SK-N-SH (cell line): ENCODE measurements around the gene ALDH1L2. TPM values are rescaled to one million over a fixed set of nuclear protein-coding genes. Genes with fewer than 3 reads are reported as not detected.

Experiments
- CTCF ChIA-PET: fragments of 300-600, 350-600 bp; formaldehyde crosslinking; extraction: SDS; loops from one replicate; lab custom pipeline; 2021; lab: Yijun Ruan, JAX
- POLR2A ChIA-PET: fragments of 350-600 bp; sonication (Branson Sonifier 250); formaldehyde crosslinking; extraction: SDS; loops from one replicate; lab custom pipeline; 2020; ENCODE audit warnings: antibody characterized with exemption, inconsistent platforms; lab: Yijun Ruan, JAX
- DNase-seq: peaks from one replicate; pipeline ENCODE4 v3.0.0; 2012
- H2AFZ ChIP-seq: fragments of 200-600 bp; sonication (generic); 2 replicates; pipeline ENCODE4 v1.8.1; 2016; ENCODE audit warnings: antibody characterized with exemption, mild to moderate bottlenecking, low read depth
- H3F3A ChIP-seq: fragments of 200-600 bp; sonication (generic); replicated peaks from 2 replicates; pipeline ENCODE3; 2016; ENCODE audit warnings: antibody characterized with exemption, mild to moderate bottlenecking; ENCODE audit not compliant: insufficient read depth
- H3K27ac ChIP-seq, 2 experiments: fragments of 200-500 bp in 1 of 2; fragments of 200-600 bp in 1 of 2; sonication (Bioruptor generic) in 1 of 2; sonication (generic), shearing (Covaris generic) in 1 of 2; 2 replicates each; pipeline versions ENCODE4 v1.5.1 to v1.6.1; 2014 to 2016; ENCODE audit warnings: low read depth in 2 of 2, inconsistent platforms in 1 of 2, low read length in 1 of 2, mild to moderate bottlenecking in 1 of 2, mixed read lengths in 1 of 2
- H3K27me3 ChIP-seq: fragments of 200-600 bp; sonication (generic), shearing (Covaris generic); 2 replicates; pipeline ENCODE4 v1.6.1; 2016; ENCODE audit warnings: mixed run types; ENCODE audit not compliant: insufficient read depth
- H3K36me3 ChIP-seq, 2 experiments: fragments of 200-500 bp in 1 of 2; fragments of 200-600 bp in 1 of 2; sonication (Bioruptor generic) in 1 of 2; sonication (generic) in 1 of 2; replicated peaks in 1 of 2; 2 replicates each; pipeline versions ENCODE3 to v1.5.1; 2014 to 2016; ENCODE audit warnings: low read length in 1 of 2, mild to moderate bottlenecking in 1 of 2; ENCODE audit not compliant: insufficient read depth in 2 of 2, control insufficient read depth in 1 of 2
- H3K4me1 ChIP-seq, 2 experiments: fragments of 200-500 bp in 1 of 2; fragments of 200-600 bp in 1 of 2; sonication (Bioruptor generic) in 1 of 2; sonication (generic), shearing (Covaris generic) in 1 of 2; 2 replicates each; pipeline versions ENCODE4 v1.5.1 to v1.6.1; 2014 to 2016; ENCODE audit warnings: low read depth in 1 of 2, low read length in 1 of 2, mixed run types in 1 of 2; ENCODE audit not compliant: insufficient read depth in 2 of 2, control insufficient read depth in 1 of 2
- H3K4me2 ChIP-seq: fragments of 200-600 bp; sonication (generic), shearing (Covaris generic); 2 replicates; pipeline ENCODE4 v1.6.1; 2017; ENCODE audit warnings: mixed run types
- H3K4me3 ChIP-seq, 2 experiments: fragments of 200-500 bp in 1 of 2; fragments of 200-600 bp in 1 of 2; sonication (Bioruptor generic) in 1 of 2; sonication (generic), shearing (Covaris generic) in 1 of 2; 2 replicates each; pipeline versions ENCODE4 v1.5.1 to v1.8.1; 2014 to 2016; ENCODE audit warnings: low read depth in 2 of 2, inconsistent platforms in 1 of 2, low read length in 1 of 2, mild to moderate bottlenecking in 1 of 2, mixed read lengths in 1 of 2, moderate library complexity in 1 of 2
- H3K79me2 ChIP-seq: fragments of 200-600 bp; sonication (generic); 2 replicates; pipeline ENCODE4 v1.8.1; 2017; ENCODE audit warnings: mild to moderate bottlenecking; ENCODE audit not compliant: insufficient read depth
- H3K9ac ChIP-seq: fragments of 200-600 bp; sonication (generic); 2 replicates; pipeline ENCODE4 v1.6.1; 2017; ENCODE audit warnings: mixed run types
- H3K9me2 ChIP-seq: fragments of 200-600 bp; sonication (generic); 2 replicates; pipeline ENCODE4 v1.6.1; 2017; ENCODE audit warnings: mixed run types
- H3K9me3 ChIP-seq: fragments of 200-600 bp; sonication (generic); 2 replicates; pipeline ENCODE4 v1.6.1; 2017; ENCODE audit warnings: mixed run types, mild to moderate bottlenecking, moderate library complexity
- H4K20me1 ChIP-seq: fragments of 200-600 bp; sonication (generic); 2 replicates; pipeline ENCODE4 v1.6.1; 2017; ENCODE audit warnings: mild to moderate bottlenecking, mixed run types; ENCODE audit not compliant: insufficient read depth
- CHD2 ChIP-seq: fragments of 150-350 bp; IDR thresholded peaks from 2 replicates; pipeline ENCODE4 v1.6.1; 2018; ENCODE audit warnings: low read length; ENCODE audit not compliant: partially characterized antibody
- ELF1 ChIP-seq: IDR thresholded peaks from 2 replicates; pipeline ENCODE4 v1.4.0; 2012
- EP300 ChIP-seq, 2 experiments: IDR thresholded peaks; 2 replicates each; pipeline versions ENCODE4 v1.4.0 to v1.6.1; 2012; ENCODE audit warnings: borderline replicate concordance in 1 of 2, low read depth in 1 of 2, low read length in 1 of 2
- GABPA ChIP-seq: IDR thresholded peaks from 2 replicates; pipeline ENCODE4 v1.4.0; 2012; ENCODE audit warnings: low read depth, mild to moderate bottlenecking
- GATA2 ChIP-seq: sonication (generic); formaldehyde crosslinking; IDR thresholded peaks from 2 replicates; pipeline ENCODE4 v1.5.0; 2020; ENCODE audit warnings: mild to moderate bottlenecking, missing genetic modification reagents
- JUND ChIP-seq: IDR thresholded peaks from 2 replicates; pipeline ENCODE4 v1.4.0; 2012
- MEF2A ChIP-seq: IDR thresholded peaks from 2 replicates; pipeline ENCODE4 v1.4.0; 2012; ENCODE audit warnings: low read depth, borderline replicate concordance
- NFIC ChIP-seq: IDR thresholded peaks from 2 replicates; pipeline ENCODE4 v1.4.0; 2012; ENCODE audit warnings: borderline replicate concordance
- NRF1 ChIP-seq: IDR thresholded peaks from 2 replicates; pipeline ENCODE4 v1.6.1; 2012; ENCODE audit warnings: low read depth, mild to moderate bottlenecking, low read length
- PBX3 ChIP-seq: IDR thresholded peaks from 2 replicates; pipeline ENCODE4; 2012
- POLR2AphosphoS5 ChIP-seq: IDR thresholded peaks from 2 replicates; pipeline ENCODE4 v1.6.1; 2012; ENCODE audit warnings: low read depth, low read length
- RAD21 ChIP-seq: IDR thresholded peaks from 2 replicates; pipeline ENCODE4 v1.6.1; 2012; ENCODE audit warnings: mild to moderate bottlenecking, low read length
- RCOR1 ChIP-seq: fragments of 150-350 bp; IDR thresholded peaks from 2 replicates; pipeline ENCODE4 v1.6.1; 2017; ENCODE audit warnings: antibody characterized with exemption, low read length
- RFX5 ChIP-seq: IDR thresholded peaks from 2 replicates; pipeline ENCODE4 v1.6.1; 2012; ENCODE audit warnings: mild to moderate bottlenecking, improper control_type of control experiment, low read length
- RXRA ChIP-seq: IDR thresholded peaks from 2 replicates; pipeline ENCODE4 v1.4.0; 2012; ENCODE audit warnings: low read depth, mild to moderate bottlenecking, borderline replicate concordance
- TAF1 ChIP-seq: IDR thresholded peaks from 2 replicates; pipeline ENCODE4 v1.6.1; 2012; ENCODE audit warnings: low read depth, mild to moderate bottlenecking, low read length, moderate library complexity, borderline replicate concordance
- YY1 ChIP-seq: IDR thresholded peaks from 2 replicates; pipeline ENCODE4 v1.4.0; 2012; ENCODE audit warnings: low read depth, mild to moderate bottlenecking
- ZBTB33 ChIP-seq: IDR thresholded peaks from 2 replicates; pipeline ENCODE4 v1.4.0; 2012; ENCODE audit warnings: low read depth, borderline replicate concordance
- WGBS: methylation state at CpG from one replicate; pipeline ENCODE4 v1.1.6; 2017; ENCODE audit warnings: low lambda C conversion rate; 5-methylcytosine and 5-hydroxymethylcytosine counted together
- polyA plus RNA-seq, 3 experiments: library from polyadenylated mRNA; depleted of rRNA; stranded (reverse); fragments of >200 nt; gene quantifications; 2 replicates each; pipeline ENCODE4 v1.2.3, GENCODE V29; 2012
- TF ChIP-seq, protein P1 (sequence below): fragments of 150-350 bp; IDR thresholded peaks from 2 replicates; pipeline ENCODE4 v1.6.1; 2016; ENCODE audit warnings: mild to moderate bottlenecking, low read depth, low read length

Gene ALDH1L2
- polyA plus RNA-seq, 1 of the 3 experiments (the other 2 are of a cell fraction) = 1.9 TPM

- Histone ChIP-seq H3K36me3 (no peaks in the 10 kb centered on the region), H3K9ac (no peak overlapping the region), H3K9me2 (no peaks in the 10 kb centered on the region), H4K20me1 (no peaks in the 10 kb centered on the region), H3K79me2 (no peaks in the 10 kb centered on the region), H3K9me3 (no peaks in the 10 kb centered on the region), H3K4me1 (no peaks in the 10 kb centered on the region), H3K4me2 (no peak overlapping the region), H3K4me3 (no peak overlapping the region), H2AFZ (no peak overlapping the region), H3K27me3 (no peaks in the 10 kb centered on the region), H3K27ac (no peak overlapping the region)
- ChIA-PET POLR2A (no interaction called here), CTCF (interaction anchor here (1.4 to 3.7 kb wide), 3 partner anchors 14 to 686 kb away, joined by 4 to 18 read pairs (median 8); no protein-coding TSS in a partner anchor)
- DNase-seq = no peak
- 69% methylated on average over 6 of the region's 6 CpGs for WGBS
- TF ChIP-seq GABPA (no peak), YY1 (no peak), NRF1 (no peak), NFIC (no peak), JUND (no peak), MEF2A (no peak), RAD21 (no peak), RCOR1 (no peak), ELF1 (no peak), CHD2 (no peak), POLR2AphosphoS5 (no peak), RFX5 (no peak), PBX3 (no peak), TAF1 (no peak), ZBTB33 (no peak), EP300 (IDR thresholded peaks at IDR 0.05; ENCODE audit: borderline replicate concordance in 1 of 2, low read depth in 1 of 2, low read length in 1 of 2) (no peak), GATA2 (CRISPR knock-in tag) (no peak), RXRA (no peak)
- TF ChIP-seq, protein P1, sequence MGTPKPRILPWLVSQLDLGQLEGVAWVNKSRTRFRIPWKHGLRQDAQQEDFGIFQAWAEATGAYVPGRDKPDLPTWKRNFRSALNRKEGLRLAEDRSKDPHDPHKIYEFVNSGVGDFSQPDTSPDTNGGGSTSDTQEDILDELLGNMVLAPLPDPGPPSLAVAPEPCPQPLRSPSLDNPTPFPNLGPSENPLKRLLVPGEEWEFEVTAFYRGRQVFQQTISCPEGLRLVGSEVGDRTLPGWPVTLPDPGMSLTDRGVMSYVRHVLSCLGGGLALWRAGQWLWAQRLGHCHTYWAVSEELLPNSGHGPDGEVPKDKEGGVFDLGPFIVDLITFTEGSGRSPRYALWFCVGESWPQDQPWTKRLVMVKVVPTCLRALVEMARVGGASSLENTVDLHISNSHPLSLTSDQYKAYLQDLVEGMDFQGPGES = no peak
- TF ChIP-seq, all 33 proteins: peak for 0
- H3F3A ChIP-seq = no peaks in the 10 kb centered on the region
These were observed 16.7 kb downstream of the ALDH1L2 start for GRCh38 chr12:105067511-105068031.
